GM19238 (cell line): ENCODE measurements around the gene MICAL2.

Source experiments
- DNase-seq: peaks from one replicate; pipeline ENCODE4 v3.0.0; 2011; ENCODE audit warnings: low spot score; ENCODE audit not compliant: insufficient read length

MICAL2 gene

DNA sequence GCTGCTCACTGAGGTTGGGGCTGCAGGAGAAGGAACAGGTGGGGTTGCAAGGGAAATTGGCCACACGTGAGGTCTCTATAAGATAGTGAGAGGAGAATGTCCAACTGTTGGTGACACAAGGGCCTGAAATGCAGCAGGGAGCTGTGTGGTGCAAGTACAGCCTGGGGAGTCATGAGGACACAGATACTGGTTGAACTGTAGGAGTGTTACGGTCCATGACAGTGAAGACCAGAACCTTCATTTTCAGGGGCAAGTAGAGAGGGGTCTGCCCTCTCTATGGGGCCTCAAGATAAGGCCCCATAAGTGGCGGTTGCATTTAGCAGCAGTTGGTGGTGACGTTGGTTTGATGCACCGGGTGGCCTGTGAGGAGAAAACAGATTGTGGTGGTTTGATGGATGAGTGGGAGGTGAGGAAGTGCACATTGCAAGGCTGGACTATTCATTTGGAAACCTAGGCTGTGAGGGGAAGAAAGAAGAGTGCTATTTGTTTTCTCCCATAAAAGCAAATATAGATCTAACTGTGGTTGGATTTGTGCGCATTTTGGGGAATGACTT, 39.4 kb downstream of the MICAL2 start:
- no peak for DNase-seq

DNA sequence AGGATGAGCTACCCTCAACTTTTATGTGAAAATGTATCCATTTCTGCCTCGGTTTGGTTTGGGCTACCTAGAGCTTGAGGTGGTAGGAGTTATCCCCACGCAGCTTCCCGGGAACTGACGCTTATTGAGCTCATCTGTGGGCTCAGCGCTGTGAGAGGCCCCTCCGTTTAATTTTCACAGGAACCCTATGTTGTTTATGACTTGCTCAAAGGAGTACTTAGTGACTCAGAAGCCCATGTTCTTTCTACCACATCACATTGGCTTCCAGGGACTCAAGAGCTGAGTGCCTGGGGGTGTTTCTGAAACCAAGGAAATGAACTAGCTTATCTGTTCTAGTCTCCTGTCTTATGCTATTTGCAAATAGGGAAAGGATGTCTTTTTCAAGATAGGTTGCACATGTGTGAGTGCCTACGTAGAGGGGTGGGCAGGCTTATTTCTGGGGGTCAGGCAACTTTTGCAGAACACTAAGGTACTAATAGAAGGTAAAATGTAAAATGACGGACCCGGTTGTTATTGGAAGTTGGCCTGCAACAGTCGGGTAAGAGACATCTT, 40.5 kb downstream of the MICAL2 start:
- no peak for DNase-seq

DNA sequence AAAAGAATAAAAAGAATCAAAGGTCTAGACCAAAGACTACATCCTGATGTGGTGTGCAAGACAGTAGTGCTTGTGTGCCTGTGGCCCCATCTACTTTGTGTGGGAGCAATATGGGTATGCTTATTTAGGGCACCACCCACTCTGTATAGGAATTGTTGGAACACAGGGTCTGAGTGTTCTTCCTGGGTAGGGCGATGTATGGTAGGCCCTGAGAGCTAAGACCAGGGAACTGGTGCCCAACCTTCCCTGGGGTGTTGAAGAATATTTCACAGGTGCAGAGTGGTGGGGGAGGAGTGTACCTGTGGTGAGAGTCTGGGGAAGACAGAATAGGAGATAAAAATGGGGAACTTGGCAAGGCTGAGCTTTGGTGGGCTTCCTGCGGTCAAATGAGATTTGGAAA, 41.9 kb downstream of the MICAL2 start:
- no peak for DNase-seq

DNA sequence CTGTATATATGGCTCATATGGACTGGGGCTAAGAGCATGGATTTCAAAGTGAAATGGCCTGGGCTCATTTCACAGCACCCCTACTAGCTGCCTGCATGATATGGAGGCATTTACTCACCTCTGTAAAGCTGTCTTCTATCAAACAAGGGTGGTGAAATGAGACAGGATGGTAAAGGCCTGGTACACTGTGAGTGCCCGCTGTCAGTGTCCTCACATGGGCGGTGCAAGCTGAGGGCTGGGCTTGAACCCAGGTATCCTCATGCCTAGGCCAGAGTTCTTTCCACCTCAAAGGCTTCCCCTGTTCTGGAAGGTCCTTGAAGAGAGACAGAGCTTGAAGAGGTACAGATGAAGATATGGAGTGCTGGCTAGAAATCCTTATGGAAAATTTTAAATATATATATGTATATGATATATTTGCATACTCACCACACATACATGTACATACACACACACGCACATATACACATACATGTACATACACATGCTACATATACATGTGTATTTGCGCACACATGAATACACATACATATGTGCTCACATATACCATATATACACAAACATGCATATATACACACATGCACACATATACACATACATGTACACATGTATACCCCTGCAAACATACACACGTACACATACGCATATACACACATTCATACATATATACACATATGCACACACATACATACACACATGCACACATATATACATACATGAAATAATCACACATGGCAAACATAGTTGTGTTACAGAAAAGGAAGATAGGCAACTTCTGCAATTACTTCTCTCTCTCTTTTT, 44.7 kb downstream of the MICAL2 start:
- no peak for DNase-seq

DNA sequence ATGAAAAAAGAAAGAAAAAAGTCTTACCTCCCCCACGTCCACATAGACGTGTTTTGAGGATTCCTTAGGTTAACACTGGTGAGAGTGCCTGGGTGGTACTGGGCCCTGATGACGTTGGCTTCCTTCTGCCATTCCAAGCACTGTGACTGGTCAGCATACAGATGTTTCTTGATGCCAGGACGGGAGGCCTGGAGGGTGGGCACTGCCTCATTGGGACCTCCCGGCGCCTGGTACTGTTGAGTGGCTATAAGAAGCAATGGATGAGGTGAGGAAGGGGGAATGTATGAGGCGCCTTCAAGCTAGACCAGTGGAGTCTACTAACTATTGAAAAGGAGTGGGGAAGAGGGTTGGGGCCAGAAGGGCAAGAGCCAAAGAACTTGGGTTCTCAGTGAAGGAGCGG, 45.3 kb downstream of the MICAL2 start:
- no peak for DNase-seq

DNA sequence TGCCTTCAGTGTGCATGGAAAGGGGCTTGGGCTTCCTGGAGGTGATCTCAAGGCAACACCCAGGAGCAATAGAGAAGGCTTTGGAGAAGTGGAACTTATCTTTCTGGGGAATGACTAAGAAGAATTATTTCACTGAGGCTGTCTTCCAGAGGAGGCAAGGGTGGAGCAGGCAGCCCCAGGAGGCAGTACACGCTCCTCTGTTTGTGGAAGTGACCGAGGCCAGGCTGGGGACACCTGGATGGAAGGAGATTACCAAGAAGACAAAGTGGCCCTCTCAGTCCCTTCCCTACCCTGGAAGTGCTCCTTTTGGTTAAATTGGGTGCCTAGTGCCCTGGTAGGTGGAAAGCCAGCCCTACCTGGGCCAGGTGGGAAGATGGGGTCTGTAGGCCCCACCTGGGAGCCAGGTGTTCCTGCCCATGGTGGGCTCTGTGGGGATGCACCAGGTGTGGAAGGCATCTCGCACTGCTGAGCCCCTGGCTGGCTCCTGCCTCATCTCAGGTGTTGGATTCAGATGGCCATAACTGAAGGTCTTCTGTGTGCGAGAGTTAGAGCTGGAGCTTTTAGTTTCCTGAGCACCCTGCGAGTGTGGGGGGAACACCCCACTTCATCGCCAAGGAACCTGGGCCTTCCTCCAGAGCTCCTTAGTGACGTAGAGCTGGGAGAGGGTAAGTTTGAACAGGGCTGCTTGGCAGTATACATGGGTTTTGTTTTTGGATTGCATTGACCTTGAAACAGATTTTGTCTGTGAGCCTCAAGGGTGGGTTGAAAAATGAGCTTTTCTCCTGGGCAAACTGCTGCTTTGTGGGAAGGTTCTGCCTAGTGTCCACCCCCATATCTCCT, 46.1 kb downstream of the MICAL2 start:
- no peak for DNase-seq

DNA sequence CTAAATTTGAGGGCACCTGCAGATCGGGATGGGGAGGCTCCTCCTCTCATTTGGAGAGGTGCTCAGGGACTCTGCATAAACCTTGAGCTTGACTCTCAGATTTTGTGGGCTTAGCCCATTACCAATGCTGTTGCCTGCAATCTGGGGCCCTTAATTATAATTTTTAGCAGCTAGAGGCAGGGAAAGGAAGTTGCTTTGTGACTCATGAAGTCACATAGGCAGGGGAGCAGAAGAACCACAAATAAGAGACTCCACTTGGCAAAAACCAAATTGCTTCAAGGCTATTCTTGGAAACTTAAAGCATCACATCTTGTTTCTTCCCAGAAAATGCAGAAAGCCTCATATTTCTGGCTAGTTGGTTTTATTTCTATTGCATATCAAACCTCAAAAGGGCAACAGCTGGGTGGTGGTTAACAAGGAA, 46.9 kb downstream of the MICAL2 start:
- no peak for DNase-seq

DNA sequence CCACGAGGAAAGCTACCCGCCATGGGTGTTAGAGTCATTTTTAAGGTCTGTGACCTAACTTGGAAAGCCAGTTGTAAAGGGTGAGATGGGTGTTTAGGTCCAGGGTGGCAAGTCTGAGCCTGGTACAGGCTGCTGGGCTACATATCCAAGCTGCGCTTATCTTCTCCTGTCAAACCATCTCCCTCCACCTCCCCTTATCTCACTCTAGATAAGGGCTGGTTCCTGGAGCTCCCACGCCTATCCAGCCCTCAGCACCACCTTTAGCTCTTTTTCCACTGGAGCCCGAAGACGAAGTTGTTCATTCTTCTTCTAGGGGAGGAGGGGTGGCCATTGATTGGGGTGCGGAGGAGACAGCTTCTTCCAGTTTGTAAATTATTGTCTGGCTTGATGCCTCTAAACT, 48.5 kb downstream of the MICAL2 start:
- no peak for DNase-seq

DNA sequence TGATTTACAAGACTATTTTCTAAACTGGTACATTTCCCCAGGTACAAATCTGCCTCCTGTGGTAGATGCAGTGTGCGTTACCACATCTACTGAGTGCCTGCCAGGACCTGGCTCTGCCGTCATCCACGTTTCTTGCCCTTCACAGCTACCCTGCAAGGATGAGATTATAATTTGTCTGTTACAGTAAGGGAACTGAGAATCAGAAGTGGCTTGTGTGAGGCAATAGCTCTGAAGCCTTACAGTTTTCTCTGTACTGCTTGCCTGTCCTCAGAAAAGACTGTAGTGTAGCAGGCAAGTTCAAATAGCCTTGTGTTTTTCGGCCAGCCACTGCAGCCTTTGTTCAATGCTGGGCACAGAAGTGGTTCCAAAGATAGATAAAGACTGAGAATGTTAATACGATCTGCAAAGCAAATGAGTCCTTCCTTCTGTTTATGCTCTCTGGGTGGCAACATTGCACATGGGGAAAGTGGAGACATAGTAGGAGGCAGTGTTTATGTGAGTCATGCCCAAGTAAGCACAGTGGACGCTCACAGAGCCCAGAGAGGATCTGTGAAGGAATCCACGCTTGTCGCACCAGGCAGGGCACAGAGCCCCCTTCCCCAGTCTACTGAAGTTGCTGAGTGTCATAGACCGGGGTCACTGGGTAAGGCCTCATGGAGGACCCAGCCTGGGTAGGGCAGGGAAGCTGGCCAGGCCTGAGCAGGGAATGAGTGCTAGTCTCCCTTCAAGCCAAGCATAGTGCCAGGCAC, 49.1 kb downstream of the MICAL2 start:
- no peak for DNase-seq

DNA sequence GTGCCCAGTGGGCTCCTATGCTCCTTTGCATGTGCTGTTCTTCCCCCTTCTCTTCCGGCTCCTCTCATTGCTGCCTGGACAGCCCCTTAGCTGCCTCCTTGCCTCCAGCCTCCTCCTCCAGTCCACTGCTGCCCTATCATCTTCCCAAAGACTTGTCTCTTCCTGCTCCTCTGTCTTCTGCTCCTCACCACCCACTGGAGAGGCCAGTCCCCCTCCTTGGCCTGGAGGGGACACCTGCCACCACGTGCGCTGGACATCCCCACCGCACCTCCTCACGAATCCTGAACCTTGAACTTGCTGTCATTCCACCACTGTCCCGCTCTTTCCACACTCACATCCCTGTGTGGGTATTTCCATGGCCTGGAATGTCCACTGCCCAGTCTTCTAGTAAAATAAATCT, 49.8 kb downstream of the MICAL2 start:
- no peak for DNase-seq

DNA sequence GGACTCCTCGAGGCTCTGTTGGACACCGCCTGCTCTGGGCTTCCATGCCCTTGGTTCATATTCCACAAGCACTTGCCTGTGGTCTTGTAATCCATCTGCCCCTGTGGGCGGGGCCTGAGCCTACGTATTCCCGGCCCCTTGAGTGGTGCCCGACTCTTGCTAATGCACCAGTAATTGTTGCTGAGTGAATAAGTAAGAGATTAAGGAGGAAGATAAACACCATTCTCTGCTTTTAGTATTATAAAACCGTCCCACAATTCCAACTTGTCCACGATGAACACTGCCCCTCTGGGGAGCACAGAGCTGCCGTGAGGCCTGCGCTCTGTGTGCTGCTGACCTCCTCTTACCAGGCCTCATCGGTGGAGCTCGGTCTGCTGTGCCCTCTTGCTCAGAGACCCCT, 50.3 kb downstream of the MICAL2 start:
- no peak for DNase-seq

DNA sequence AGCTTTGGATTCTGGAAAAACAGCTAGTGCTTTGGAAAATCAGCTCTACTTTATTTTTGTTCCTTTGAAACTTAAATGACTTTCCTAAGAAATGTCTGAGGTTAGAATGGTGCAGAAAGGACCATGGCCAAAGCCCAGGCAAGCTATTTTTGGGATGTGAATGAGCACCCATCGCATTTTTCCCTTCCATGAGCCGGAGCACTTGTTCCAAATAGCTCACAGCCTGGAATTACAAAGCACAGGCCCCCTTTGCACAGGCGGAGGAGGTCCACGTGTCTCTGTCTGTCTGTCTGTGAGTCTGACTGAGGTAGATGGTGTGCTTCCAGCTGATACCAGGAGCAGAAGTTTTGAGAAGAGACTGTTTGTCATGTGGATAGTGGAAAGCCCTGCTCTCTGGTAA, 50.7 kb downstream of the MICAL2 start:
- DNase-seq: no peak

DNA sequence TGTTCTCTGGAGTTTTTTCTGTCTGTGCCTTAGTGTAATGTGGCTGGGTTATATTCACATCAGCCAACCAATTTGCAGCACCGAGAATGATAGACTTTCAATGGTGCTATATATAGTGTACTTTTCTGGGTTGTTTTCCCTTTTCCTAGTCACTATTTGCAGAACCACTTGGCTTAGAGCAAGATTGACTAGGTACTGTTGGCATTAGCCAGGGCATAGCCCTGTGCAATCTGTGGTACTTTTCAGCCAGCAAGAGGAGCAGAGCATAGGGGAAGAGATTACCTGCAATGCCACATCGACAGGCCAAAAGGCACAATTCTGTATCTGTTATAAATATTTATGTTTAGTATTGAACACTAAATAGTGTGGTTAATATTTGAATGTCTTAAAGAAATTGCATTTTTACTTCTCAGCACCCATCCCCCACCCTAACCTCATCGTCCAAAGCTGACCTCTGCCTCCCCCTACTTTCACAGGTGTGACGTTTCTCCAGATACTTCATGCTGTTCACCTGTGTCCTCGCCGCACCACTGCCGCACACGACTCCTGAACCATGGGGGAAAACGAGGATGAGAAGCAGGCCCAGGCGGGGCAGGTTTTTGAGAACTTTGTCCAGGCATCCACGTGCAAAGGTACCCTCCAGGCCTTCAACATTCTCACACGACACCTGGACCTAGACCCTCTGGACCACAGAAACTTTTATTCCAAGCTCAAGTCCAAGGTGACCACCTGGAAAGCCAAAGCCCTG, 51.4 kb downstream of the MICAL2 start:
- DNase-seq: no peak

DNA sequence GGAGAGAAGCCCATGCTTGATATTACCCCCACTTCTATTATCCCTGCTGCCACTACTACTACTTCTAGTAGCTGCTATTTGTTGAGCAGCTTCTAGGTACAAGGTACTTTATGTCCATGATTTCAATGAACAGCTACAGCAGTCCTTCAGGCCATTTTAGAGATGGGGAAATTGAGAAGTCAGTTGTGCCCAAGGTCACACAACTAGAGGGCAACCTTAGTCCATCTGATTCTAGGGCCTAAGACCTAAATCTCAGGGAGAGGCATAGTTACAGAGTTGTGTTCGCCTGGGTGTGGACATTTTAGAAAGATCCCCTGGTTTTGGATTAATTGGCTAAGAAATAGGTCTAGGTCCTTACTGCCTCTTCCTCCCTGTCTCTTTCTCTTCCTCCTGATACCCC, 52.3 kb downstream of the MICAL2 start:
- DNase-seq: no peak

DNA sequence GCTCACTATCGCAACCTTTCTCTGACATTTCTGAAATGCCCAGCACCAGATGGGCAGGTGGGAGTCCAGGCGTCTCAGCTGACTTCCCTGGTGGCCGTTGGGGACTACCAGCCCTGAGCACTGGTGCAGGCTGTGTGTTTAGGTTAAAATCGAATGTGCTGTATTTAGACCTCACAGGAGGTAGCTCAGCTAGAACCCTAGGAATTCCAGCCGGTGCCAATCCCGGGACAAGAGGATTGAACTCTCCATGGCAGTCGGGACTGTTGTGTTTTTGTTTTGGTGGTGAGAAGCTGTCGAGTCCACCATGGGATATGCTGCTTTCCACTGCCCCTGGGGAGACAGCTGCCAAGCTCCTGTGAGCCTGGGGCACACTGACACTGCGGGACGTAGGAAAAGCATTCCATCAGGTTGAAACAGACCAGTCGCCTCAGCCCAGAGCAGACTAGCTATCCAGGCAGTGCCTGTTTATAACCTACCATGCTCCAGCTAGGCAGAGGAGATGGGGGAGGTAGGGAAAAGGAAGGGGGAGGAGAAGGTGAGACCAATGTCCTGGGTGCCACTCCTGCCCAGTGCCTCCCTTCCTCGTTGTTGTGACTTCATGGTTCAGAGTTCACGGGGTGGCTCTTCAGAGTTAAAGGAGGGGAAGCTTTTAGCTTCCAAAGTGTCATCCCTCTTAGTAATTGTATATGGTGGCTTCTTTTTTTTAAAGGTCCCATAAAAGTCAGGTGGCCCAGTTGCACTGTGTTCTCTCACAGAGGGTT, 53.0 kb downstream of the MICAL2 start:
- DNase-seq: no peak

DNA sequence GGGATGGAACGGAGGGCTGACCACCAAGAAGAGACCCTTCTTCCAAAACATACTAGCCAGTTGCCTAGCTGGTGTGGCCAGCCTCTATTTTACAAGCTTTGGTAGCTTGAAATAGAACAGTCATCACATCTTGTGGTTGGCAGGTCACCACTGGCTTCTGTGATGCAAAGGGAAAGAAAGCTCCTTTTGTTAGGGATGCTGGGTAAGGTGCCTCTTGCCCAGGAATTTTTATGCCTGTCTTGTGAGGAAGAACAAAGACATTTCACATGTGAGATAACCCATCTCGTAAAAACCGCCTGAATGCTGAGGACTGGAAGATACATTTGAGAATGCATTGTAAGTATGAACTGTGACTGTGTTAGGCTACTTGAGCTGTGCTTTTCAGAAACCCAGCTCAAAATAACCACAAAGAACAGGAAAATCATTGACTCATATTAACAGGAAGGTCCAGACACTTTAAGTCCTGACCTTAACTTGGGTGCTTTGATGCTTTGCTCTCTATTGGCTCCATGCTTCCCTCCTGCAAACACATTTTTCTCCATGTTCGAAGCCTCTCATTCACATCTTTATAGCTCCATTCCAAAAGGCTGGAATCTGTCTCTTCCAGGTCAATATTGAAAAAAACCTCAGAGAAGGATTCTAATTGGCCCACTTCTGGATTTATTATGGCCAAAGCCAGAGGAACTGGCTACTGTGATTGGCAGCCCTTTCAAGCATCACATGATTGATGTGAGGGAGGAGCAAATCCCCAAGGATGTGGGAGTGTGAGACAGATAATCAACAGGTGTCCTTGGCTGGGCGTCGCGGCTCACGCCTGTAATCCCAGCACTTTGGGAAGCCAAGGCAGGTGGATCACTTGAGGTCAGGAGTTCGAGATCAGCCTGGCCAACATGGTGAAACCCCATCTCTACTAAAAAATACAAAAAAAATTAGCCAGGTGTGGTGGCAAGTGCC, 53.9 kb downstream of the MICAL2 start:
- DNase-seq: no peak

DNA sequence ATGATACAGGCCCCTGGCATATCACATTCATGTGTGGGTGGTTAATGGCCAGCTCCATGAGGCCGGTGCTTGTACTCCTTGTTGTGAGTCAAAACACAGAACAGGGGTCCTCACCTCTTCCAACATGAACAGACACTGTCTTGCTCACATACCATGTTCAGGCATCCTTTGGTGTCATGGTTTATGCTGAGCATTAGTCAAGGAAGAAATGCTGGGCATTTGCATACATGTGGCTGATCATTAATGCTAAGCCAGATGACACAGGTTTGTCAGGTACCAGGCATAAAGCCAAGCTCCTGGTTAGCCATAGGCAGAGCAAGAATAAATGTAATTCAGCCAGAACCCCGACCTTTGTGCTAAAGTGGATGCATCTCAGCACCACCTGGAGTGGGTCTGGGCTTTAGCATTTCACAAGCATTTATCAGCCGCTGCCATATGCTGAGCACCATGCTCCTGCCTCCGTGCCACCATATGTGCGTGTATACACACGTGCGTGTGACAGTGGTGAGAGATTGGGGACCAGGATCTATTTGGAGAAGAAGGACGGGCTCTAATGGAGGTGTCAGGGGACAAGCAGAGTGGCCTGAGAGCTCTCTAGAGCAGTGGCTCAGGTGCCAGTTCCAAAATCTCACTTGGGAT, 55.0 kb downstream of the MICAL2 start:
- DNase-seq: no peak

DNA sequence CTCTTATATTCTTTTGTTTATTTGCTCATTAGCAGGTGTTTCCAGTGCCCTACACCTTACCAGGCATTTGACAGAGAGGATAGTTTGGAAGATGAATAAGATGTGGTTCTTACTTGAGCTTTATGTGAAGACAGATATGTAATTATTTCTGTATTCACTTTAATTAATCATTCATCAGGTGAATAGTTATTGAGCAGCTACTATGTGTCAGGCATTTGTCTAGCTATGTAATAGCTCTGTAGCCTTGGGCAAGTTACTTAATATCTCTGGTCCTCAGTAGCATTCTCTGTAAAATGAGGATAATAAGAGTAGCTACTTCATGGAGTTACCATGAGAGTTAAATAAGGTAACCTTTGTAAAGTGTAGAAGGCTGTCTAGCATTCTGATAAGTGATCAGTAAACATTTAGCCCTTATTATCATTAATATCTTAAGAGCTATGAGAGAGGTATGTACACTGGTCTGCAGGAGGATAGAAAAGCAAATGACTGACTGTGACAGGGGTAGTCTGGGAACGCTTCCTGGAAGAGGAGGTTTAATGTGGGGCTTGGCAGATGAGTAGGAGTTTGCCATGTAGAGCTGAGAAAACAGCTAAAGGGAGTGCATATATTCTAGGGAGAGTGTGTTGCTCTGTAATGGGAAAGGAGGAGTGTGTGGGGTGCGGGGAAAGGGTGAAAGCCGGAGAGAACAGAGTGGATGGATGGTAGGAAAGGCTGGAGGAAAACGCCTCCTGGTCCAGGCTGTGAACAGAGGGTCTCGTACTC, 56.1 kb downstream of the MICAL2 start:
- no peak for DNase-seq
